ENCODE data around the gene GRSF1.

DNA sequence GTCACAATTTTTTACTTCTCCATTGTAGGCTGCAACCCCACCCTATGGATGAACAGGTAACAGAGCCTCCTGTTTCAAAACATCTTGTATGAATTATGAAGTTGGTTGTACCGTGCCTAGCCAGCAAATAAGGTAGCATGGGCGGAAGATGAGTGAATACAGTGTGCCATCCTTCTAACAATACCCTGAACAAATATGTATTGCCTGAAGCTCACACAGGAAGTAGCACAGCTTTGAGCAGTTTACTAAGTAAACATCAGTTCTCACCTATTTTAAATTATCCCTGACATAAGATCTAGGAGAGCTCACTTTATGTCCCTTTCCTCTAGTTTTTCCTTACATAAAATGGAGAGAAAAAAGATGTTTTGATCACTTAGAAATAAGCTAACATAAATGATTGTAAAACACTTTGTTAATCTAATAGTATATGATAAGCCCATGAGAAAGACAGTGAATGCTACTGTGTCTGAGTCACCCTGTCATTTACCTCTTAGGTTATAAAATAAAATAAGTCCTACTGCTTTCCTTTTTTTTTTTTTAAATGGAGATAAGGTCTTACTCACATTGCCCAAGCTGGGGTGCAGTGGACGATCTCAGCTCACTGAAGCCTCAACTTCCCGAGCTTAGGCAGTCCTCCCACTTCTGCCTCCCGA is 36.6 kb downstream of the GRSF1 start:
- TF ChIP-seq, protein P1, sequence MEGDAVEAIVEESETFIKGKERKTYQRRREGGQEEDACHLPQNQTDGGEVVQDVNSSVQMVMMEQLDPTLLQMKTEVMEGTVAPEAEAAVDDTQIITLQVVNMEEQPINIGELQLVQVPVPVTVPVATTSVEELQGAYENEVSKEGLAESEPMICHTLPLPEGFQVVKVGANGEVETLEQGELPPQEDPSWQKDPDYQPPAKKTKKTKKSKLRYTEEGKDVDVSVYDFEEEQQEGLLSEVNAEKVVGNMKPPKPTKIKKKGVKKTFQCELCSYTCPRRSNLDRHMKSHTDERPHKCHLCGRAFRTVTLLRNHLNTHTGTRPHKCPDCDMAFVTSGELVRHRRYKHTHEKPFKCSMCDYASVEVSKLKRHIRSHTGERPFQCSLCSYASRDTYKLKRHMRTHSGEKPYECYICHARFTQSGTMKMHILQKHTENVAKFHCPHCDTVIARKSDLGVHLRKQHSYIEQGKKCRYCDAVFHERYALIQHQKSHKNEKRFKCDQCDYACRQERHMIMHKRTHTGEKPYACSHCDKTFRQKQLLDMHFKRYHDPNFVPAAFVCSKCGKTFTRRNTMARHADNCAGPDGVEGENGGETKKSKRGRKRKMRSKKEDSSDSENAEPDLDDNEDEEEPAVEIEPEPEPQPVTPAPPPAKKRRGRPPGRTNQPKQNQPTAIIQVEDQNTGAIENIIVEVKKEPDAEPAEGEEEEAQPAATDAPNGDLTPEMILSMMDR (IDR thresholded peaks at IDR 0.05 in 8 of 11, conservative IDR thresholded peaks at IDR 0.05 in 3 of 11): no peak
- TF ChIP-seq POLR2A (IDR thresholded peaks at IDR 0.05) (no peak), POLR2AphosphoS5 (IDR thresholded peaks at IDR 0.05) (no peak)

Data from spleen (tissue), 7 donors.